Cardiac fibroblast (primary cell): ENCODE measurements around the gene HCLS1.

Experiments used
- DNase-seq, 2 donors: peaks; one replicate each; pipeline versions ENCODE4 v3.0.0 to v3.0.0-alpha.2; 2010; ENCODE audit warnings: low read depth in 2 of 2
- H3K4me3 ChIP-seq, 2 donors: replicated peaks in 1 of 2; 1 replicate in 1 of 2; 2 replicates in 1 of 2; pipeline ENCODE4 v1.5.1; 2011; ENCODE audit warnings: low read depth in 2 of 2, low read length in 2 of 2, mild to moderate bottlenecking in 2 of 2, moderate library complexity in 1 of 2
- TF ChIP-seq, protein P1 (sequence below): IDR thresholded peaks from one replicate; pipeline ENCODE4 v1.5.1; 2011; ENCODE audit warnings: low read depth, mild to moderate bottlenecking, low read length, inconsistent platforms

The HCLS1 gene

GRCh38 chr3:121658716-121659435 lies 1.8 kb downstream of the HCLS1 start:
- DNase-seq, result no peak
- no peak overlapping the region for H3K4me3 ChIP-seq
- TF ChIP-seq, protein P1, sequence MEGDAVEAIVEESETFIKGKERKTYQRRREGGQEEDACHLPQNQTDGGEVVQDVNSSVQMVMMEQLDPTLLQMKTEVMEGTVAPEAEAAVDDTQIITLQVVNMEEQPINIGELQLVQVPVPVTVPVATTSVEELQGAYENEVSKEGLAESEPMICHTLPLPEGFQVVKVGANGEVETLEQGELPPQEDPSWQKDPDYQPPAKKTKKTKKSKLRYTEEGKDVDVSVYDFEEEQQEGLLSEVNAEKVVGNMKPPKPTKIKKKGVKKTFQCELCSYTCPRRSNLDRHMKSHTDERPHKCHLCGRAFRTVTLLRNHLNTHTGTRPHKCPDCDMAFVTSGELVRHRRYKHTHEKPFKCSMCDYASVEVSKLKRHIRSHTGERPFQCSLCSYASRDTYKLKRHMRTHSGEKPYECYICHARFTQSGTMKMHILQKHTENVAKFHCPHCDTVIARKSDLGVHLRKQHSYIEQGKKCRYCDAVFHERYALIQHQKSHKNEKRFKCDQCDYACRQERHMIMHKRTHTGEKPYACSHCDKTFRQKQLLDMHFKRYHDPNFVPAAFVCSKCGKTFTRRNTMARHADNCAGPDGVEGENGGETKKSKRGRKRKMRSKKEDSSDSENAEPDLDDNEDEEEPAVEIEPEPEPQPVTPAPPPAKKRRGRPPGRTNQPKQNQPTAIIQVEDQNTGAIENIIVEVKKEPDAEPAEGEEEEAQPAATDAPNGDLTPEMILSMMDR, result no peak

DNA sequence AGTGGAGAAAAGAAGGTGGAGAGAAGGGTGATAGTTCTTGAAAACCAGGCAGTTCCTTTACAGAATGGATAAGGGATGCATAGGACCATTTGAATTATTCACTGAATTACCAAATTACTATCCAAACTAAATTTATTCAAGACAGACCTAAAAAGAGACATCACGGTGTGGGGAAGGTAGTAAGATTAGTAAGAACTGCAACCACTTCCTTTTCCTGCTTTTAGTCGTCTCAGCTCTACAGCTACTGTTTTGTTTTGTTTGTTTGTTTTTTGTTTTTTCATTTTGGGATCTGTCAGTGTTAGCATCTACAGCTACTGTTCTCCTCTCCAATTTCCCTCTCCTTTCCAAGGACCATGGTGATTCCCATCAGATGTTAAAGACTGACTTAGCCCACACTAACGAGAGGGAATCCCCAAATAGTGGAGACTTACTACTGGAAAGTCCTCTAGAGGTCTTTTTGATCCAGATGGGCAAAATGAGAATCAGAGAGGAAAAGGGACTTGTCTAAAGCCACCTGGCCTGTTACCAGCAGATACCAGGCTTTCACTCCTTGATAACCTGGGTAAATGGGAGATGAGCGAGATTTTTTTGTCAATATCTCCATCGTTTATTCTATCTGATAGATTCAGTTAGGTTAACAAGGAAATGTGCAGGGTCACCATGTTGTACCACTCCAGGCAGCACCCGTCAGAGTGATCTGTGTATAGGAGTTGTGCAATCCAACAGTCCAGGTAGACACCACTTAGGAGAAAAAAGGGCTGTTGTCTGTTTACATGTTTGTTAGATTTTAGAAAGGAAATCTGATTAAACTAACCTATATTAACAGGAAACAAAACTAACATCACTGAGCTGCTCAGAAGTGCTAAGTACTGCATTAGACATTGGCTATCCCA lies 6.0 kb downstream of the HCLS1 start:
- no peak overlapping the region for H3K4me3 ChIP-seq
- no peak for DNase-seq
- TF ChIP-seq, protein P1, result no peak

DNA sequence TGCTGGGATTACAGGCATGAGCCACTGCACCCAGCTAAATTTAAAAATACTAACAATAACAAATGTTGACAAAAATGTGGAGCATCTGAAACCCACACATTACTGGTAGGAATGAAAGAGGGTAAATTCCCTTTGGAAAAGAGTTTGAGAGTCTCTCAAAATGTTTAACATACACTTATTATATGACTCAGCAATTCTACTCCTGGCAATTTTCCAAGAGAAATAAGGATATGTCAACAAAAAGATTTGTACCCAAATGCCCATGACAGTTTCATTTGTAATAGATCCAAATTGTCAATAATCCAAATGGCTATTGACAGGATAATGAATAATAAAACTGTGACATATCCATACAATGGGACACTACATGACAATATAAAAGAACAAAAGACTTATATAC lies 9.0 kb downstream of the HCLS1 start:
- TF ChIP-seq, protein P1, result no peak
- H3K4me3 ChIP-seq, result no peak overlapping the region
- DNase-seq, result peak; percentile 22 to 43

- TF ChIP-seq, protein P1, result no peak
- H3K4me3 ChIP-seq, result no peak overlapping the region
- peak; percentile 9 to 59 for DNase-seq
These were observed 11.1 kb downstream of the HCLS1 start for GRCh38 chr3:121649645-121650044.

GRCh38 chr3:121648219-121648958 lies 12.3 kb downstream of the HCLS1 start:
- TF ChIP-seq, protein P1, result no peak
- peak; percentile 41 to 73 for DNase-seq
- no peak overlapping the region for H3K4me3 ChIP-seq

- no peak for DNase-seq
- TF ChIP-seq, protein P1, result no peak
- H3K4me3 ChIP-seq, result no peak overlapping the region
These were observed 15.6 kb downstream of the HCLS1 start for GRCh38 chr3:121645054-121645453.
